Measurements from ENCODE around the gene BRSK2.

Gene BRSK2

DNA sequence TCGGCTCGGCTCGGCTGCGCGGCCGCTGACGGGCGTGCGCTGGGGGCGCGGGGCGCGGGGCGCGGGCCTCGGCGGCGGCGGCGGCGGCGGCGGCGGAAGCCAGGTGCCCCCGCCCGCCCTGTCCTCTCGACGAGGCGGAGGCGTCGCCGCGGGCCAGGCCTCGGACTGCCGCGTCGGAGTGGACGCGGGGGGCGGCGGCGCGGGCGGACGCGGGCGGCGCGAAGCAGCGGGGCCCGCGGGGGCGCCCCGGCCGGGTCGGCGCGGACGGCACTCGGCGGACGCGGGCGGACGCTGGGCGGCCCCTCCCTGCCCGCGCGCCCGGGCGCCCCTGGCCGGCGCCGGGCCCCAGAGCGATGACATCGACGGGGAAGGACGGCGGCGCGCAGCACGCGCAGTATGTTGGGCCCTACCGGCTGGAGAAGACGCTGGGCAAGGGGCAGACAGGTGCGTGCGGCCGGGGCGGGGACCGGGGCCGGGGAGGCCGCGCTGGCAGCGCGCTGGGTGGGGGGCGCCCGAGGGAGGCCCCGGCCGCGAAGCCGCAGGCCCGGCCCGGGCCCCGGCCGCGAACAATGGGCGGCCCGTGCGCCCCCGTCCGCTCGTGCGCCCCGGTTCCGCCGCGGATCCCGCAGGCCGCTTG is at the start of gene BRSK2:
TSS of gene BRSK2 (plus strand) at position 3 of the 637 bp plus-strand sequence. CDS start at position 354, 351 bp downstream.
- DNase-seq: no peak

DNA sequence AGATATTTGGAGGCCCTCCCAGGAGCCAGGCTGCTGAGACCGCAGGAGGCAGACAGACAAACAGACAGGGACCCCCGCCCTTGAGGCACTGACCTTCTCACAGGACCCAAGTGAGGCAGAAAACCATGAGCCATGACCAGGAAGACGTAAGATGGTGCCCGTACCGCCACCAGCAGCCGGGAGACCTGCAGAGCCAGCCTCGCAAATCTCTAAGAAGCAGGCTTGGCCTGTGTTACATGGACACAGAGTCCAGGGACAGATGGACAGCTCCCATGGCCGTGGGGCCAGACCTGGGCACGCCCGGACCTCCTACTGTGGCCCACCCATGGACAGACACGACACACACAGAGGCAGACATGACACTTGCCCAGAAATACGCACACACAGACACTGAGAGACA is 49.6 kb upstream of the BRSK2 start:
- peak; percentile 58 for DNase-seq

DNA sequence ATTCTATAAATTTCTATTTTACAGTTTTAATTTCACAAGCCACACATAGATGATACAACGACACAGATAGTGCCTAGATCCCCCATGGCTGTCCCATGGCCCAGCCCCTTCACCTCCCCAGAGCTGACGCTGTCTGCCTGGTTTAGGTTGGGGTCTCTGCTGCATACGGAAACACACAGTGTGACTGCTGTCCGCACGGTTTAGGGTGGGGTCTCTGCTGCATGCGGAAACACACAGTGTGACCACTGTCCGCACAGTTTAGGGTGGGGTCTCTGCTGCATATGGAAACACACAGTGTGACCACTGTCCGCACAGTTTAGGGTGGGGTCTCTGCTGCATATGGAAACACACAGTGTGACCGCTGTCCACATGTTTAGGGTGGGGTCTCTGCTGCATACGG is 48.5 kb upstream of the BRSK2 start:
- peak; percentile 48 for DNase-seq

DNA sequence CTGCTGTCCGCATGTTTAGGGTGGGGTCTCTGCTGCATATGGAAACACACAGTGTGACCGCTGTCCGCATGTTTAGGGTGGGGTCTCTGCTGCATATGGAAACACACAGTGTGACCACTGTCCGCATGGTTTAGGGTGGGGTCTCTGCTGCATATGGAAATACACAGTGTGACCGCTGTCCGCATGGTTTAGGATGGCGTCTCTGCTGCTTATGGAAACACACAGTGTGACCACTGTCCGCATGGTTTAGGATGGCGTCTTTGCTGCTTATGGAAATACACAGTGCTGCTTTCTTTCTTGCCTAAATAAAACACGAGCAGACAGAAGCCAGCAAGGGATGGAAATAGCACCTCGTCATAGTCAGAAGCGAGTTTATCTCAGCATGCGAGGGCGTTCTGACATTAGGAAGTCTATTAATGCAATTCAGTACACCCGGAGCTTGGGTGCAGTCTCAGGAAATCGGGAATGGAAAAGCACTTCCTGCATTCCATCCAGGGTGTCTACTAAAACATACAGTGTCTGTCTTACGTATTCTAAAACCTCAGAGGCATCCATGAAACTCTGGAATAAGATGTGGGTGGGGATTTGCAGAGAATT is 47.7 kb upstream of the BRSK2 start:
- peak; percentile 43 for DNase-seq

DNA sequence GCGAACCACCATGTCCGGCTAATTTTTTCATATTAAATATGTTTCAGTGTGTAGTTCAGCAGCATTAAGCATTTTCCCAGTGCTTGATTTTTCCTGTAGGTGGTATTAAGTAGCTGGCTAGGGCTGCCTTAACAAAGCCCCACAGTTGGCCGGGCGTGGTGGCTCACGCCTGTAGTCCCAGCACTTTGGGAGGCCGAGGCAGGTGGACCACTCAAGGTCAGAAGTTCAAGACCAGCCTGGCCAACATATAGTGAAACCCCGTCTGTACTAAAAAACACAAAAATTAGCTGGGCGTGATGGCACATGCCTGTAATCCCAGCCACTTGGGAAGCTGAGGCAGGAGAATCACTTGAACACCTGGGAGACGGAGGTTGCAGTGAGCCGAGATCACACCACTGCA is 46.8 kb upstream of the BRSK2 start:
- peak; percentile 30 for DNase-seq

DNA sequence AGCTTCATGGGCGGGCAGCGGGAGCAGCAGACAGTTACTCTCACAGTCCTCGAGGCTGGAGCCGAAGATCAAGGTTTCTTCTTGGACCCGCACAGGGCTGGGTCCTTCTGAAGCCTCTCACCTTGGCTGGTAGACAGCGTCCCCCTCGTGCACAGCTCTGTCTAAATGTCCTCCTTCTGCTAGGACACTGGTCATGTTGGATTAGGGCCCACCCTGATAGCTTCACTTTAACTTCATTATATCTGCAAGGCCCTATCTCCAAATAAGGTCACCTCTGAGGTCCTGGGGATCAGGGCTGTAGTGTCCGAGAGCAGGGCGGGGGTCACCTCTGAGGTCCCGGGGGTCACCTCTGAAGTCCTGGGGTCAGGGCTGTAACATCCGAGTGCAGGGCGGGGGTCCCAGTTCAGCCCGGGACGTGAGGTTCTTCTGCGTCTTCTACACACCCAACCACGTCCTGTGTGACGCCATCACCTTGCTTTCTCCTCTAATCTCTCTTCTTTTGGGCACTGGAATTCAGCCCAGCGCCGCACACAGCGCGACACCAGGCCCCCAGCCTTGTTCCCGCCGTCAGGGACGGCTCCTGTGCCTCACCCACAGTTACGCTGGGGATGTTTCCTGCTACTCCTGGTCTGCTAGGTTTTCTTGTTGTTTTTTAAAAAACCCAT is 46.2 kb upstream of the BRSK2 start:
- DNase-seq: peak; percentile 38

DNA sequence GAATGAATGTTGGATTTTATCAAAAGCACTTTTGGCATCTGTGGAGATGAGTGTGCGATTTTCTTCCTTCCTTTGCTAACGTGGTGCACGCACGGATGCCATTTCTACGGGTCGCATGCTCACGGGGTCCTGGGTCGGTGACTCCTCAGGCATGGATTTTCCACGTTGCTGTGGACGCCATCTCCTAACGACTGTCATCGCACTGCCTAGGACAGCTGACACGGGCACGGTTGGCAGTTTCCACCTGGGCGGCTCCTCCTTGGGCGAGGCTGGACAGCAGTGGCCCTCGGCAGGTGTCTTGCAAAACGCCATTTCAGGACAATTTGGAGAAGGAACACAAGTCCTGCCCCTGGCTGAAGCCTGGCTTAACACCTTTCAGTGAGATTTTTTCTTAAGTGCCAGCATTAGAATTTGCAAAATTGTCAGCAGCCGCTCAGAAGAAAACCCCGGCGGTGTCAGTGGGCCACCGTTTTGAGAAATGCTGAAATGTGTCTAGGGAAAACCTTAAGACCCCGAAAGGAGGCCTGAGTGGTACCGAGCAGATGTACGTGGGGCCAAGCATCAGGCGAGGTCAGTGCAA is 45.6 kb upstream of the BRSK2 start:
- DNase-seq: peak; percentile 59

DNA sequence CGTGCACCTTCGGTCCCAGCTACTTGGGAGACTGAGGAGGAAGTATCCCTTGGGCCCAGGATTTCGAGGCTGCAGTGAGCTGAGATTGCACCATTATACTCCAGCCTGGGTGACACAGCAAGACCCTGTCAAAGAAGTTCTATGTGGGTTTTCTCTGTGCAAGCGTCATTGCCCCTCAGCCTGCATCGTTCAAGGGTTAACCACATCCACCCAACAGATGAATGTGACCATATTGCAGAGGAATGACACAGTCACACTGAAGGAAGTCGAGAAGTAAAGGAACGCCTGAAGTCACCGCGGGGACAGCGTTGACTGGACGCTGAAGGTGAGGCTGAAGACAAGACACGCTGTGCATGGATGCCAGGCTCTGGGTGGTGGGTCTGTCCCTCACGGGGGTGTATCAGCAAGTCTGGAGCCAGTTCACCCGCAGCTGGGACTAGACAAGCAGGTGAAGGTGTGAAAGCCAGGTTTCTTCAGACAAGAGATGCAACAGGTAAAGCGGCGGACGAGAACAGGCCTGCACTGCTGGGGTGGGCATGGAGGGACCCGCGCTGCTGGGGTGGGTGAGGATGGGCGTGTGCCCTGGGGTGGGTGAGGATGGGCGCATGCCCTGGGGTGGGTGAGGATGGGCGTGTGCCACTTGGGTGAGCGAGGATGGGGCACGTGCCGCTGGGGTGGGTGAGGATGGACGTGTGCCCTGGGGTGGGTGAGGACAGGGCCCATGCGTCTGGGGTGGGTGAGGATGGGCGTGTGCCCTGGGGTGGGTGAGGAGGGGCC is 43.8 kb upstream of the BRSK2 start:
- peak; percentile 52 for DNase-seq

DNA sequence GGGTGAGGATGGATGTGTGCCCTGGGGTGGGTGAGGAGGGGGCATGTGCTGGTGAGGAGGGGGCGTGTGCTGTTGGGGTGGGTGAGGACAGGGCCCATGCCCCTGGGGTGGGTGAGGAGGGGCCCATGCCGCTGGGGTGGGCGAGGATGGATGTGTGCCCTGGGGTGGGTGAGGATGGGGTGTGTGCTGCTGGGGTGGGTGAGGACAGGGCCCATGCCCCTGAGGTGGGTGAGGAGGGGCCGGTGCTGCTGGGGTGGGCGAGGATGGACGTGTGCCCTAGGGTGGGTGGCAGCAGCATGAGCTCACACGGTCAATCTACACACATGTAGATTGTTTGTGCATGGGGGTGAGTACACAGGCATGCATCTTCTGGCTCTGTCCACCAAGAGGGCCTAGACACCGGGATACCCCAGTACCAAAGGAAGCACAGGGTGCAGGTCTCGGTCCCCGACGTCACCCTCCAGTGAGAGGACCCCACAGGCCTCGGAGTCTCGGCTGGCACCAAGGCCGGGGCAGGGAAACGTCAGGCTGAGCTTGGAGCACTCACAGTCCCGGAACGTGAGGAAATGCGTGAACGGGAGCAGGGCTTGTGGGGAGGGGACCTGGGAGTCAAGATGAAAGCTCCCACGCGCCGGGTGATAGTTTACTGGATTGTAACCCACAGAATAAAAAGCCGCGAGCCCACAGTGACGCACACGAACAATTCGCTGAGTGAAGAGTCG is 42.9 kb upstream of the BRSK2 start:
- DNase-seq: peak; percentile 39

DNA sequence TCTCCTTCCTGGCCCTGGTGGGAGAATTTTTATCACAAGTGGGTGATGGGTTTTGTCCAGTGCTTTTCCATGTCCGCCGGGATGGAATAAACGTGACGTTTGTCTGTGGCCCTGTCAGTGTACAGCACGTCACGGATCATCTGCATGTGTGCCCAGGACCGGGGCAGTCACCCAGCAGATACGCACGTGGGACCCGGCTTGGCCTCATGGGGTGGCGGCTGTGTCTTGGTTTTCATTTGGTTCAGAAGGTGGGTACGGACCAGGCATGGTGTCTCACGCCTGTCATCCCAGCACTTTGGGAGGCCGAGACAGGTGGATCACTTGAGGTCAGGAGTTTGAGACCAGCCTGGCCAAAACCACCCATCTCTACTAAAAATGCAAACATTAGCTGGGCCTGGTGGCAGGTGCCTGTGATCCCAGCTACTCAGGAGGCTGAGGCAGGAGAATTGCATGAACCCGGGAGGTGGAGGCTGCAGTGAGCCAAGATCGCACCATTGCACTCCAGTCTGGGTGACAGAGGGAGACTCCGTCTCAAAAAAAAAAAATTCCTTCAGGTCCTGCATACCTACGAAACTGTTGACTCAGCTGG is 42.2 kb upstream of the BRSK2 start:
- peak; percentile 50 for DNase-seq

DNA sequence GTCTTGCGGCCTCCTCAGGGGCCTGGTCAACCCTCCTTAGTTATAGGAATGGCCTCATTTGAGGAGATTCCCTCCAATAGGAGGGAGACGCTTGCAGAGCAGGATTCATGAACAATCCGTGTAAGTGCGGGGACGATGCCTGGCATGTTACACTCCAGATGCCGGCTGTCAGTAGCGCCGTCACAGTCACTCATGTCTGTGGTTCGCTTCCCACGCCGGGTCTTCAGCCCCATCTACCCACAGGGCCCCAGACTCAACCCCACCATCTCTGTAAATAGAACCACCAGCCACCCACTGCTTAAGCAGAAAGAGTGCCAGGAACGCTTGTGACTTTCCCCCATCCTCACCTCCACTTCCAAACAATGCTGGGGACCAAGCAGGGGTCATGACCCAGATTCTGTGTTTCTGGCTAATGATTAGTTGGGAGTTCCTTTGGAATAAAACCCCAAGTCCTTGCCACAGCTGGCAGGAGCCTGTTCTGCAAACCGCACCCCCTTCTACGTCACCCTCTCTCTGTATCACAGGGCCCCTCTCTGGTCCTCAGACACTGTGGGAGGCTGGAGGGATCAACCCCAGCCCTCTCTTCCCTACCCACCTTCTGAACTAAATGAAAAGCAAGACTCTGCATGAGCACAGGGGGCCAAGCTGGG is 41.5 kb upstream of the BRSK2 start:
- peak; percentile 52 for DNase-seq

DNA sequence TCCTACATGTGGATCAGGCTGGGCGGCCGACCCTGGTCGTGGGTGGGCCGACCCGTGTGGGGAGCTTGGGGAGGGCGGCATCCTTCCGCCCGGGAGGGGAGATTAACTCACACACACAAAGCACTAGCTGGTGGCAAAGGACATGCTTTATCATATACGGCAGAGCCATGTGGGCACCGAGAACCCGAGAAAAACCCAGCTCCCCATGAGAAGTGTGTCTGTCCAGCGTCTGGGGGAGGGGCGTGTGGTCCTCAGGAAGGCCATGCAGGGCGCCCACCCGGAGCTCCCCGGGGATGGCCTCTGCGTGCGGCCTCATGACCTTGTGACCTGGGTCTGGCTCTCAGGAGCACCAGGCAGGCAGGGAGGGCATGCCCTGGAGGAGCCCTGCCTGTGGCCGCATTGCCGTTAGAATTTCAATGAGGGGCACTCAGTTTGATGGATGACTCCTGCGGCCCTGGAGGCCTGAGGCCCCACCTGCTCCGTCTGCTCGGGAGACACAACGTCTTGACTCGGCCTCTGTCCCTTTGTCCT is 40.9 kb upstream of the BRSK2 start:
- peak; percentile 46 for DNase-seq

DNA sequence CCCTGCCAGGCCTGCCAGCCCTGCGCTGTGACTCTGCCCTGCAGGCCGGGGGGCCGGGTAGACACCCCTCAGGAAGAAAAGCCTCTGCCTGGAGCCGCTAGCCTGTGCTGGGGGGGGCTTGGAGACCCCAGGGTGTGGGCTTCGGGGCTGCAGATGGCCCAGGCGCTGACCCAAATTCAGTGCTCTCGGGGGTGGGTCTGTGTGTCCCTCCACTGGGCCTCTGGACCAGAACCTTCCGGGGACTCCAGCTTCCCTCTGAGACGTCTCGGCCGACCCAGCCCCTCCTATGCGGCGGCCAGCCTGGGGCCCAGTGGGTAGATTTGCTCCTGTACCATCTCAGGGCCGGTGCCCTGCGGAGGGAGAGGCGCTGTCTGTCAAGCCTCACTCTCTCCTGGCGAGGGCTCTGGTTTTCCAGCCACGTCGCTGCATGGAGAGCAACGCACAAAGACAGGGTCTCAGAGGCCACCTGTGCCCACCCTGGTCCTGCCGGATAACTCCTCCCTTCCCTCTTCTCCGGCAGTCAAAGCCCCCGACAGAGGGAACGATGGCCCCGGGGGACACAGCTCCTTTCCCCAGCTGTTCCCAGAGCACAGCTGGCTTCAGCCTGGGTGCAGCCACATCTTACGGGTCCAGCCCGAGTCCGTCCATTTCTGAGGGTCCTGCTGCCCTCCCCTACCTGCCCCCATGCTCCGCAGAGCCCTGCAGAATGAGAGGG is 40.2 kb upstream of the BRSK2 start:
- DNase-seq: peak; percentile 54

DNA sequence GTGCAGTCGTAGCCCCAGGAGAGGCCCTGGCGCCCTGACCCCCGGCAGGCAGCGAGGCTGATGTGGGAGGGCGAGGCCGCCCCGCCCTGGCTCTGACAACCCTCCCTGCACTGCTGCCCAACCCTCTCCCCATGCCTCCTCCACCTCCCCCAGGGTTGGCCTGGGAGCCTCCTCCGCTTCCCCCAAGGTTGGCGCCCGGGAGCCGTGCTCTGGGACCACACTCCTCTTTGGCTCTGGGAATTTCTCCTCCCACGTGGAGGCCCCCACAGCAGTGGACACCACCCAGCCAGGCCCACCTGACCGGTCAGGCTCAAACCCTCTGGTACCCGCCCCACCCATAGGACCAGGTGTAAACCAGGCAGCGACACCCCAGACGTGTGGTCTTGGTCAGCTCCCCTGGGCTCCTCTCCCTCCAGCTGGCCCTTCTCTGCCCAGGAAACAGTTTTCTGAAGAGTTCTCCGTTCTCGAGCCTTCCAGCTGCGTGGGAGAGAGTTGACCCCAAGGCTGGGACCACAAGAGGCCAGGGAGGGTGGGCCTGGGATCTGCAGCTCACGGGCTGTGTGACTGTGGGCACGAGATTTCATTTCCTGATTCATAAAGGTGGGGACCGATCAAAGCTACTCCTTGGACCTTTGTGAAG is 39.5 kb upstream of the BRSK2 start:
- peak; percentile 38 for DNase-seq

DNA sequence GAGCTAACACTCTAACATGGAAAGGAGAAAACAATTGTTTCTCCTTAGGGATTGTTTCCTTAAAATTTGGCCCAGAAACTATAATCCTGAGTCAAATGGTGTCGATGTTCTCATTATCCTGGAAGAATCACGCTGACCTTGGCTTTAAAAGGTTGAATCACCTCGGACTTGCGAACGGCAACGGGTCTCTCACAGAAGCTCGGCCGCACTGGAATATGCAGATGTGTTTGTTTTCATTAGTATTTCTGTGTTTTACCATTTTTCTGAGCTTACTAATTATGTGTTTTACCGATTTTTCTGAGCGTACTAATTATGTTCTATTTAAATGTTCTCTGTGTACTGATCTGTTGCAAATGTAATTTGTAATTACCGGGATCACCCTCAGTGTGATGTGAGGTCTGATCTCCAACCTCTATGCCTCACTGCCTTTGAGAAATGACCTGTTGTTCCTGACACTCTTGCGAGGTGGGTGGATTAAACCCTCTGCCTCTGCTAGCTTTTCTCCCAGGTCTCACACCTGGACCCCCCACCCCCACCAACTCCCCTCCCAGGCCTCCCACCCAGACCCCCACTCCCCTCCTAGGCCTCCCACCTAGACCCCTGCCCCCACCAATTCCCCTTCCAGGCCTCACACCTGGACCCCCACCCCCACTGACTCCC is 38.3 kb upstream of the BRSK2 start:
- DNase-seq: no peak

DNA sequence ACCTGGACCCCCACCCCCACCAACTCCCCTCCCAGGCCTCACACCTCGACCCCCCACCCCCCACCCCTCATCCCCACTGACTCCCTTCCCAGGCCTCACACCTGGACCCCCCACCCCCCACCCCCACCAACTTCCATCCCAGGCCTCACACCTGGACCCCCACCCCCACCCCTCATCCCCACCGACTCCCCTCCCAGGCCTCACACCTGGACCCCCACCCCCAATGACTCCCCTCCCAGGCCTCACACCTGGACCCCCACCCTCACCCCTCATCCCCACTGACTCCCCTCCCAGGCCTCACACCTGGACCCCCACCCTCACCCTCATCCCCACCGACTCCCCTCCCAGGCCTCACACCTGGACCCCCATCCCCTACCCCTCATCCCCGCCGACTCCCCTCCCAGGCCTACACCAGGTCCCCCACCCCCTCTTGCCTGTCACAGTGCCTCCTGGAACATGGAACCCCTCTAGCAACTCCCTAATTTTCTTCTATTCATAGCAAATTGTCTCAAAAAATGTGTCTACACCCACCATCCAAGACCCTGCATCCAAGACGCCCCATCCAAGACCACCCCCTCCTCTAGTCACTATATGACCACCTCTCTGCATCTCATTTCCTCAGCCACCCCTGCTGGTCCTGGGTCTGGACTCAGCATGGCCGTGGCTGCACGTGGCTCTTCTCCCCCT is 36.9 kb upstream of the BRSK2 start:
- DNase-seq: no peak

DNA sequence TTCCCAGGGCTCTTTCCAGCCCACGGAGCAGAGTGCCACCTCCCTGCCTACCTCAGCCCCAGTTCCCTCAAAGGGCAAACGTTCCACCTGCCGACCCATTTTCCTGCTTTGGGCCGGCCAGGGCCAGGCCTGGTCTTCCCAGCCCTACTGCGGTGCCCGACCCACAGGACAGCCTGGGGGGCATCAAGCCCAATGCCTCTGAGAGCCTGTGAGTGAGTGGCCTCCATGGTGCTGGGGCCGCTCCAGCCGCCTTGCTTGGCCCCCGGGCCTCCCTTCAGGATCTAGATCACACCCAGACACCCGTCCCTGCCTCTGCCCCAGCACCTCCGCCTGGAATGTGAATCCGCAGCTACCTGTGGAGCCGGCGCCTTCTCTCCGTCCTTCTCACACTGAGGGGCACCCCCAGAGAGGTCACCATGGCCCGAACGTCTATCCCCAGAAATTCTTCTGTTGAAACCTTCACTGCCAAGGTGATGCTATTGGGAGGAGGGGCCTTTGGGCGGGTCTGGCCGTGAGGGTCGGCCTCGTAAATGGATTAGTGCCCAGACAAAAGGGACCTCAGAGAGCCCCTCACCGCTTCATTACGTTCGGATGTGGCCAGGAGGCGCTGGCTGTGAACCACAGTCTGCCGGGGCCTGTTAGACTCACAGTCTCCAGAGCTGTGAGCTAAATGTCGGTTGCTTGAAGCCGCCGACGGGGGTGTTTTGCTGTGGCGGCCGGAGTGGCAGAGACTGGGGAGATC is 36.2 kb upstream of the BRSK2 start:
- DNase-seq: no peak
